Measurements from ENCODE around the gene ADGRF3. TPM values are rescaled to one million over a fixed set of nuclear protein-coding genes. Genes with fewer than 3 reads are reported as not detected.
"Not testable (repeated sequence)": the region's sequence is repeated elsewhere in the genome, so short reads cannot be mapped to it uniquely, and the experiment has no call there.

Gene ADGRF3
- total RNA-seq, 2 experiments from 2014 or later: 2.3 to 2.5 TPM

DNA sequence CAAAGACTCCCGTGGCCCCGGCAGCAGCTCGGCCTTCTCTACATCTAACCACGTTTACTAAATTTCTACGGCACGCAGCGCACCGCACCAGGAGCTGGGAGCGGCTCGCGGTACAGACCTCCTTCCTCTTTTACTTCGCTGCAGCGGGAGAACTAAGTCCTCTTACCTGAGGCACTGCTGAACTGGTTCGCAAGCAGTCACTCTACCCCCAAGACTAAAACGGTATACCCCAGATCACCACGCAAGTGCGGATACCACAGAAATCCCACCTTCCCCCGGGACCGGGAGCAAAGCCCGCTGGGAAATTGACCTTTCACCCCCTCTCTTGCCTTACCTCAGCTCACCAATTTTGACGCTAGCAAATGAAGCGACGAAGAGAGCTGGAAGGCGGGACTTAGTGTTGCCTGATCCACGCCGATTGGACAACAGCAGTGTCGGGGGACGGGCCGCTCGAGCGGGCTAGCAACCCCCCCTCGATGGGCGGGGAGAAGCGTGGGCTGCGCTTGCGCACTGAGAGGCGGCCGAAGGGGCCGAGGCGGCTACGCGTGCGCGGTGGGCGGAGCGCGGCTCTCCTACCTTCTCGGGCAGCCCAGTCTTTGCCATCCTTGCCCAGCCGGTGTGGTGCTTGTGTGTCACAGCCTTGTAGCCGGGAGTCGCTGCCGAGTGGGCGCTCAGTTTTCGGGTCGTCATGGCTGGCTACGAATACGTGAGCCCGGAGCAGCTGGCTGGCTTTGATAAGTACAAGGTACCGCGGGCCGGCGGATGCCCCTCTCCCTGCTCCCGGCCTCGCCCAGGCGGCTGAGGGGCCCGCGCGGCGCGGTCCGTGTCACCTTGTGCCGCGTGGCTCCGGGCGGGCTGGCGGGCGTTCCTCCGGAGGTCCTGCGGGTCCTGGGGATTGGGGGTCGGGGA lies 790 bp downstream of the ADGRF3 start, which contains the start of gene SELENOI:
Gene SELENOI (plus strand): TSS at position 599 of the 909 bp plus-strand sequence. CDS start 90 bp downstream, at position 689.
- Mint-ChIP-seq H3K27me3 (no peaks in the 10 kb centered on the region), H3K36me3 (ENCODE audit: low read depth) (peaks cover 12% of the 10 kb centered on the region), H3K27ac (peak within 1 kb of the TSS; percentile 89), H3K9me3 (no peaks in the 10 kb centered on the region), H3K4me1 (peaks cover 38% of the 10 kb centered on the region), H3K4me3 (peak within 1 kb of the TSS; percentile 94)
- POLR2A ChIA-PET: interaction anchor here (0.7 to 5.5 kb wide), 22 partner anchors 10 to 753 kb away, joined by 3 to 66 read pairs (median 4); partner anchors contain the start of genes HADHA and HADHB
- CTCF ChIA-PET: interaction anchor here (0.6 to 2.7 kb wide), 9 partner anchors 12 to 311 kb away, joined by 3 to 15 read pairs (median 3); no protein-coding TSS in a partner anchor
- DNase-seq: peak; percentile 99

- peak overlapping the region; percentile 89 for H3K27ac Mint-ChIP-seq
- peak overlapping the region; percentile 94 for H3K4me3 Mint-ChIP-seq
- H3K9me3 Mint-ChIP-seq: no peaks in the 10 kb centered on the region
- CTCF ChIA-PET: interaction anchor here (0.6 to 2.7 kb wide), 7 partner anchors 11 to 311 kb away, joined by 3 to 15 read pairs (median 3); no protein-coding TSS in a partner anchor
- no peak for DNase-seq
- peaks cover 36% of the 10 kb centered on the region for H3K4me1 Mint-ChIP-seq
- POLR2A ChIA-PET: interaction anchor here (0.7 to 5.5 kb wide), 19 partner anchors 9 to 752 kb away, joined by 3 to 66 read pairs (median 4); partner anchors contain the start of genes HADHA and HADHB
- no peaks in the 10 kb centered on the region for H3K27me3 Mint-ChIP-seq
- H3K36me3 Mint-ChIP-seq (ENCODE audit: low read depth): peaks cover 11% of the 10 kb centered on the region
Observed at GRCh38 chr2:26345283-26345544, 1.4 kb downstream of the ADGRF3 start.

DNA sequence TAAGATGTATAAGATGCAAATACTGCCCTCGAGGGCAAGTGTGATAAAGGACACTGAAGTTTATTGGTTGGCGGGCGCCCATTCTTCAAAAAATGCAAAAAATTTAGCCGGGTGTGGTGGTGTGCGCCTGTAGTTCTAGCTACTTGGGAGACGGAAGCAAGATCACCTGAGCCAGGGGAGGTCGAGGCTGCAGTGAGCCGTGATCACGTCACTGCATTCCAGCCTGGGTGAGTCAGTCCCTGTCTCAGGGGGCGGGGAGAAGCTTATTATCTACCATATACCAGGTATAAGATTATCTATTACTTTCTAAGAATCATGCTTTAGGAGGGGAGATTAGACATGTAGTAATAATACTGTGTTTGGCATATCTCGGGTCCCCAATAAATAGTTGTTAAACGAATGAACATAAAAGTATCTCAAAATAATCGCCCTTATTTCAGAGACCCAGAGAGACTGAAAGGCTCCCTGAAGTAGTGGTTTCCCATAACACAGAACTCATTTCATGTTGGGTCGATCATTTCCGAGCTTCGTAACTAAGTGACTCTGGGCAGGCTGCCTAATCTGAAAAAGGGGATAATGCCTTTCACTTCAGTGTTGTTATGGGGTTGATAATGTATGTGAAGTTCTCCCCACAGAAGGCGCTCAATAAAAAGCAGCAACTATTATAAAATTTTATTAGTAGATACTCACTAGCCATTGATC lies 1.9 kb downstream of the ADGRF3 start:
- Mint-ChIP-seq H3K4me3 (peak overlapping the region; percentile 94), H3K9me3 (no peaks in the 10 kb centered on the region), H3K27me3 (no peaks in the 10 kb centered on the region), H3K36me3 (ENCODE audit: low read depth) (peaks cover 13% of the 10 kb centered on the region), H3K4me1 (peaks cover 36% of the 10 kb centered on the region), H3K27ac (peak overlapping the region; percentile 89)
- CTCF ChIA-PET: interaction anchor here (0.9 to 2.7 kb wide), 5 partner anchors 14 to 310 kb away, joined by 3 to 15 read pairs (median 4); no protein-coding TSS in a partner anchor
- DNase-seq: peak; percentile 20
- POLR2A ChIA-PET: interaction anchor here (0.8 to 5.5 kb wide), 13 partner anchors 9 to 752 kb away, joined by 3 to 66 read pairs (median 5); partner anchors contain the start of genes HADHA and HADHB

DNA sequence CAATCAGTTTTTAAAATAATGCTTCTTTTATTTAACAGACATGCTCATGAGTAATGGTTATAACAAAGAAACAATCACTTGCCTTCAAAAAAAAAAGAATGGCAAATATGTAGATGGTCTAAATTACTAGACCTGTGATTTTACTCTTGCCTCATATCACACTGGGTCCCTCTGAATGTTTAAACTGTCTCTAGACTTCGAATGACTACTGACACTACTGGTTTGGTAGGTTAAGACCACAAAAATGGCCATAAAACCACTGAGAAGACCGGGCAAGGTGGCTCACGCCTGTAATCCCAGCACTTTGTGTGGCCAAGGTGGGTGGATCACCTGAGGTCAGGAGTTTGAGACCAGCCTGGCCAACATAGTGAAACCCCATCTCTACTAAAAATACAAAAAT lies 5.8 kb downstream of the ADGRF3 start:
- H3K27ac Mint-ChIP-seq: no peak overlapping the region
- no peaks in the 10 kb centered on the region for H3K27me3 Mint-ChIP-seq
- H3K4me3 Mint-ChIP-seq: no peak overlapping the region
- H3K9me3 Mint-ChIP-seq: no peaks in the 10 kb centered on the region
- CTCF ChIA-PET: no interaction called here
- DNase-seq: no peak
- POLR2A ChIA-PET: no interaction called here
- peaks cover 5% of the 10 kb centered on the region for H3K36me3 Mint-ChIP-seq (ENCODE audit: low read depth)
- H3K4me1 Mint-ChIP-seq: peaks cover 28% of the 10 kb centered on the region

- H3K4me1 Mint-ChIP-seq: peaks cover 11% of the 10 kb centered on the region
- ChIA-PET CTCF (no interaction called here), POLR2A (interaction anchor here (2.1 to 4.3 kb wide), 2 partner anchors 8 to 10 kb away, joined by 8 to 24 read pairs; partner anchors contain the start of genes ADGRF3 and SELENOI)
- no peak overlapping the region for H3K4me3 Mint-ChIP-seq
- no peak overlapping the region for H3K27ac Mint-ChIP-seq
- peaks cover 5% of the 10 kb centered on the region for H3K36me3 Mint-ChIP-seq (ENCODE audit: low read depth)
- no peaks in the 10 kb centered on the region for H3K27me3 Mint-ChIP-seq
- DNase-seq: no peak
- no peaks in the 10 kb centered on the region for H3K9me3 Mint-ChIP-seq
Observed at GRCh38 chr2:26337298-26337697, 9.3 kb downstream of the ADGRF3 start.

DNA sequence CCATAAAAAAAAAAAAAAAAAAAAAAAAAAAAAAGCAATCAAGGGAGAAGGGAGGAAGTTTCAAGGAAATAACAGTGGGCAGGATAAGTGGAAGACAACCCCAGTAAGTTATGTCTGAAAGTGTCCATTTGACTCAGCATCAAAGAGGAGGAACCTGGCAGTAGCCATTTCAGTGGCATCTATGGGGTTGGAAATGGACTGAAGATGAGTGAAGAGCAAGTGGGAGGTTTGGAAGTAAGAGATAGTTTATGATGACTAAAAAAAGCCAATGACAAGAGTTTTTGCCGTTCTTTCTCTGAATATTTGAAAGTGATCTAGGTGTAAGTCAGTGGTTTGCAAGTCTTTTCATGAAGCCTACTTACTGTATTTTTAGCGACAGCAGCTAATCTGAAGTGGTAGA lies 9.9 kb downstream of the ADGRF3 start:
- POLR2A ChIA-PET: interaction anchor here (2.1 to 4.3 kb wide), 2 partner anchors 8 to 11 kb away, joined by 8 to 24 read pairs; partner anchors contain the start of genes ADGRF3 and SELENOI
- Mint-ChIP-seq H3K27ac (no peak overlapping the region), H3K4me3 (no peak overlapping the region), H3K36me3 (ENCODE audit: low read depth) (peaks cover 5% of the 10 kb centered on the region), H3K4me1 (peaks cover 11% of the 10 kb centered on the region), H3K9me3 (no peaks in the 10 kb centered on the region), H3K27me3 (no peaks in the 10 kb centered on the region)
- CTCF ChIA-PET: no interaction called here
- no peak for DNase-seq

GRCh38 chr2:26335231-26335630 lies 11.4 kb downstream of the ADGRF3 start:
- Mint-ChIP-seq H3K27me3 (no peaks in the 10 kb centered on the region), H3K27ac (no peak overlapping the region), H3K9me3 (no peaks in the 10 kb centered on the region), H3K36me3 (ENCODE audit: low read depth) (peaks cover 3% of the 10 kb centered on the region), H3K4me3 (no peak overlapping the region), H3K4me1 (peaks cover 12% of the 10 kb centered on the region)
- CTCF ChIA-PET: no interaction called here
- POLR2A ChIA-PET: interaction anchor here (2.1 to 4.3 kb wide), 2 partner anchors 10 to 12 kb away, joined by 8 to 24 read pairs; partner anchors contain the start of genes ADGRF3 and SELENOI
- no peak for DNase-seq

DNA sequence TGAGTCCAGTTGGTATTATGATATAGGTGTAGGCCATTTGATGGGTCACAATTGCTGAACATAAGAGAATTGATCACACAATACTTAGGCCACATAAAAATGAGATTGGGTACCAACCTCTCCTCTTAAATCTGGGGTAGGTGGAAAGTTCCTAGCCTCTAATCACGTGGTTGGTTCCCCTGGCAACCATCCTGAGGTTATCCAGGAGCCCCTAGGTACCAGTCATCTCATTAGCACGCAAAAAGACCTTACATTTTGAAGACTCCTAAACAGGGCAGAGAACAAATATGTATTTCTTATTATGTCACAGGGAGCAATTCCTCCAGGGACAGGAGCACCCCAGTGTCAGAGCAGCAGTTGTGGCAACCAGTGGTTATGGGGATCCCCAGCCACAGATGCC lies 13.3 kb downstream of the ADGRF3 start:
- ChIA-PET POLR2A (interaction anchor here (1.6 kb wide), 1 partner anchor 13 kb away, joined by 4 read pairs; the partner anchor contains the start of gene ADGRF3), CTCF (no interaction called here)
- Mint-ChIP-seq H3K4me3 (no peak overlapping the region), H3K27me3 (no peaks in the 10 kb centered on the region), H3K4me1 (peaks cover 26% of the 10 kb centered on the region), H3K36me3 (ENCODE audit: low read depth) (no peaks in the 10 kb centered on the region), H3K27ac (no peak overlapping the region), H3K9me3 (no peaks in the 10 kb centered on the region)
- DNase-seq: no peak

- not testable (repeated sequence) for H3K27ac Mint-ChIP-seq; H3K4me3 Mint-ChIP-seq; H3K36me3 Mint-ChIP-seq (ENCODE audit: low read depth); H3K27me3 Mint-ChIP-seq; H3K9me3 Mint-ChIP-seq; DNase-seq
- POLR2A ChIA-PET: interaction anchor here (1.1 to 1.4 kb wide), 4 partner anchors 14 to 298 kb away, joined by 3 to 4 read pairs (median 3); partner anchors contain the start of gene SELENOI
- peaks cover 37% of the 10 kb centered on the region for H3K4me1 Mint-ChIP-seq
- CTCF ChIA-PET: interaction anchor here (1.1 to 3.5 kb wide), 7 partner anchors 10 to 341 kb away, joined by 3 to 15 read pairs (median 5); partner anchors contain the start of genes ADGRF3, HADHB and SELENOI
Observed at GRCh38 chr2:26331321-26331720, 15.3 kb downstream of the ADGRF3 start.

- Mint-ChIP-seq H3K27ac (no peak overlapping the region), H3K36me3 (ENCODE audit: low read depth) (no peaks in the 10 kb centered on the region), H3K27me3 (no peaks in the 10 kb centered on the region), H3K9me3 (no peaks in the 10 kb centered on the region), H3K4me3 (no peak overlapping the region), H3K4me1 (peaks cover 40% of the 10 kb centered on the region)
- no peak for DNase-seq
- POLR2A ChIA-PET: interaction anchor here (1.4 kb wide), 2 partner anchors 31 to 297 kb away, joined by 3 to 4 read pairs; no protein-coding TSS in a partner anchor
- CTCF ChIA-PET: interaction anchor here (0.5 to 3.5 kb wide), 15 partner anchors 9 to 464 kb away, joined by 3 to 15 read pairs (median 3); partner anchors contain the start of genes ADGRF3, HADHB and SELENOI
Observed at GRCh38 chr2:26330604-26331003, 16.0 kb downstream of the ADGRF3 start.

- H3K9me3 Mint-ChIP-seq: no peaks in the 10 kb centered on the region
- ChIA-PET POLR2A (interaction anchor here (1.1 to 1.4 kb wide), 2 partner anchors 87 to 297 kb away, joined by 3 to 4 read pairs; no protein-coding TSS in a partner anchor), CTCF (interaction anchor here (0.5 to 3.5 kb wide), 16 partner anchors 9 to 758 kb away, joined by 3 to 15 read pairs (median 4); partner anchors contain the start of genes ADGRF3, HADHB and SELENOI)
- H3K4me3 Mint-ChIP-seq: no peak overlapping the region
- no peaks in the 10 kb centered on the region for H3K27me3 Mint-ChIP-seq
- peaks cover 41% of the 10 kb centered on the region for H3K4me1 Mint-ChIP-seq
- DNase-seq: peak; percentile 88
- H3K36me3 Mint-ChIP-seq (ENCODE audit: low read depth): no peaks in the 10 kb centered on the region
- H3K27ac Mint-ChIP-seq: no peak overlapping the region
Observed at GRCh38 chr2:26330114-26330549, 16.5 kb downstream of the ADGRF3 start.

DNA sequence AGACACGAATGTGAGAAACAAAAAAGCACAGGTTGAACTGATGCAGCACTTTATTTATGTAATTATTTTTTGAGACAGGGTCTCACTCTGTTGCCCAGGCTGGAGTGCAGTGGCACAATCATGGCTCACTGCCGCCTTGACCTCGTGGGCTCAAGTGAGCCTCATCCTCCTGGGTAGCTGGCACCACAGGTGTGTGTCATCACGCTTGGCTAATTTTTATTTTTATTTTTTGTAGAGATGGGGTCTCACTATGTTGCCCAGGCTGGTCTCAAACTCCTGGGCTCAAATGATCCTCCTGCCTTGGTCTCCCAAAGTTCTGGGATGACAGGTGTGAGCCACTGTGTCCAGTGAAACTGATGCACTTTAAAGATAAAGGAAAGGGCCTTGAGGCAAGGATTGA lies 17.5 kb downstream of the ADGRF3 start:
- CTCF ChIA-PET: interaction anchor here (1.0 to 3.5 kb wide), 6 partner anchors 8 to 378 kb away, joined by 4 to 15 read pairs (median 8); partner anchors contain the start of genes ADGRF3, HADHB and SELENOI
- H3K4me1 Mint-ChIP-seq: peaks cover 43% of the 10 kb centered on the region
- POLR2A ChIA-PET; H3K4me3 Mint-ChIP-seq; H3K27me3 Mint-ChIP-seq; H3K36me3 Mint-ChIP-seq (ENCODE audit: low read depth); H3K27ac Mint-ChIP-seq; DNase-seq; H3K9me3 Mint-ChIP-seq: not testable (repeated sequence)
